ENCODE results near the gene EVL.
A peak's percentile ranks its signal among the peaks of the same experiment; 100 is the strongest.

The EVL gene

GRCh38 chr14:100111931-100112704 is 46.9 kb downstream of the EVL start:
- no peak overlapping the region for H3K4me3 ChIP-seq (replicated peaks in 1 of 2; ENCODE audit: low read depth in 2 of 2, low read length in 2 of 2)
- DNase-seq (ENCODE audit: low read depth in 2 of 2), result peak in 1 of 2 donors; percentile 37
- no peak for TF ChIP-seq CTCF (IDR thresholded peaks at IDR 0.05; ENCODE audit: low read depth, low read length)

GRCh38 chr14:100114109-100114765 is 49.0 kb downstream of the EVL start:
- TF ChIP-seq CTCF (IDR thresholded peaks at IDR 0.05; ENCODE audit: low read depth, low read length), result no peak
- no peak for DNase-seq (ENCODE audit: low read depth in 2 of 2)
- H3K4me3 ChIP-seq (replicated peaks in 1 of 2; ENCODE audit: low read depth in 2 of 2, low read length in 2 of 2), result no peak overlapping the region

GRCh38 chr14:100115236-100115635 is 50.0 kb downstream of the EVL start:
- no peak for DNase-seq (ENCODE audit: low read depth in 2 of 2)
- TF ChIP-seq CTCF (IDR thresholded peaks at IDR 0.05; ENCODE audit: low read depth, low read length), result no peak
- H3K4me3 ChIP-seq (replicated peaks in 1 of 2; ENCODE audit: low read depth in 2 of 2, low read length in 2 of 2), result no peak overlapping the region

- no peak for DNase-seq (ENCODE audit: low read depth in 2 of 2)
- TF ChIP-seq CTCF (IDR thresholded peaks at IDR 0.05; ENCODE audit: low read depth, low read length), result no peak
- no peak overlapping the region for H3K4me3 ChIP-seq (replicated peaks in 1 of 2; ENCODE audit: low read depth in 2 of 2, low read length in 2 of 2)
Measured at GRCh38 chr14:100115726-100116125, 50.5 kb downstream of the EVL start.

- no peak overlapping the region for H3K4me3 ChIP-seq (replicated peaks in 1 of 2; ENCODE audit: low read depth in 2 of 2, low read length in 2 of 2)
- DNase-seq (ENCODE audit: low read depth in 2 of 2), result no peak
- TF ChIP-seq CTCF (IDR thresholded peaks at IDR 0.05; ENCODE audit: low read depth, low read length), result no peak
Measured at GRCh38 chr14:100116134-100116533, 50.9 kb downstream of the EVL start.

GRCh38 chr14:100117026-100117425 is 51.8 kb downstream of the EVL start:
- DNase-seq (ENCODE audit: low read depth in 2 of 2), result no peak
- no peak overlapping the region for H3K4me3 ChIP-seq (replicated peaks in 1 of 2; ENCODE audit: low read depth in 2 of 2, low read length in 2 of 2)
- no peak for TF ChIP-seq CTCF (IDR thresholded peaks at IDR 0.05; ENCODE audit: low read depth, low read length)

All from cardiac fibroblast (primary cell).